HepG2 (cell line): ENCODE results near the gene CHCT1.

Experiments
- AFF4 ChIP-seq: sonication (generic); formaldehyde crosslinking; IDR thresholded peaks from 2 replicates; pipeline ENCODE4 v1.4.0; 2020; ENCODE audit warnings: missing genetic modification reagents
- ATF2 ChIP-seq: sonication (generic); formaldehyde crosslinking; IDR thresholded peaks from 2 replicates; pipeline ENCODE4 v1.4.0; 2020; ENCODE audit warnings: missing genetic modification reagents
- CHD4 ChIP-seq: fragments of 200-600 bp; sonication (generic); IDR thresholded peaks from 2 replicates; pipeline ENCODE4 v1.7.0; 2017; ENCODE audit warnings: mild to moderate bottlenecking, low read length, borderline replicate concordance
- CREB1 ChIP-seq, 2 experiments: fragments of 450-650 bp in 1 of 2; IDR thresholded peaks; 2 replicates each; pipeline ENCODE4 v1.6.1; 2016 to 2017; ENCODE audit warnings: control low read depth in 1 of 2, mild to moderate bottlenecking in 1 of 2, missing compliant biosample characterization in 1 of 2, missing genetic modification characterization in 1 of 2
- EP300 ChIP-seq, 3 experiments: sonication (generic) in 1 of 3; formaldehyde crosslinking in 1 of 3; IDR thresholded peaks; 2 replicates each; pipeline versions ENCODE4 v1.5.1 to v1.6.1; 2011 to 2020; ENCODE audit warnings: low read depth in 2 of 3, low read length in 2 of 3, borderline replicate concordance in 1 of 3, improper control_type of control experiment in 1 of 3, mild to moderate bottlenecking in 1 of 3, missing genetic modification reagents in 1 of 3, moderate library complexity in 1 of 3
- JUND ChIP-seq: sonication (generic); formaldehyde crosslinking; IDR thresholded peaks from 2 replicates; pipeline ENCODE4 v1.8.0; 2022; ENCODE audit warnings: mild to moderate bottlenecking, missing genetic modification reagents
- KDM5B ChIP-seq: sonication (generic); formaldehyde crosslinking; IDR thresholded peaks from 2 replicates; pipeline ENCODE4 v1.4.0; 2020; ENCODE audit warnings: missing genetic modification reagents, mild to moderate bottlenecking, borderline replicate concordance
- NR0B2 ChIP-seq: sonication (generic); formaldehyde crosslinking; IDR thresholded peaks from 2 replicates; pipeline ENCODE4 v1.4.0; 2020; ENCODE audit warnings: mild to moderate bottlenecking, missing genetic modification reagents
- POLR2A ChIP-seq, 2 experiments: IDR thresholded peaks; 2 replicates each; pipeline ENCODE4 v1.6.1; 2011; ENCODE audit warnings: low read depth in 2 of 2, low read length in 2 of 2, mild to moderate bottlenecking in 1 of 2, moderate library complexity in 1 of 2; ENCODE audit not compliant: insufficient read depth in 1 of 2
- SIX1 ChIP-seq: sonication (generic); formaldehyde crosslinking; IDR thresholded peaks from 2 replicates; pipeline ENCODE4 v1.4.0; 2020; ENCODE audit warnings: missing genetic modification reagents, borderline replicate concordance
- ZBTB20 ChIP-seq: sonication (generic); formaldehyde crosslinking; IDR thresholded peaks from 2 replicates; pipeline ENCODE4 v1.8.1; 2023; ENCODE audit warnings: missing genetic modification reagents, low read depth, mild to moderate bottlenecking, borderline replicate concordance
- ZNF121 ChIP-seq: sonication (generic); formaldehyde crosslinking; IDR thresholded peaks from 2 replicates; pipeline ENCODE4 v1.5.0; 2020; ENCODE audit warnings: mild to moderate bottlenecking, missing genetic modification reagents

GRCh38 chr17:60398227-60398959, 23.9 kb upstream of the CHCT1 start:
- TF ChIP-seq JUND (CRISPR knock-in tag) (no peak), SIX1 (no peak), CREB1 (IDR thresholded peaks at IDR 0.05) (no peak), CREB1 (CRISPR knock-in tag; IDR thresholded peaks at IDR 0.05) (no peak), ZBTB20 (CRISPR knock-in tag) (no peak), NR0B2 (CRISPR knock-in tag) (no peak), ATF2 (no peak), ZNF121 (CRISPR knock-in tag) (no peak), KDM5B (CRISPR knock-in tag) (no peak), CHD4 (no peak), AFF4 (CRISPR knock-in tag) (no peak), POLR2A (IDR thresholded peaks at IDR 0.05; ENCODE audit: insufficient read depth in 1 of 2, low read depth in 2 of 2, low read length in 2 of 2) (no peak), EP300 (IDR thresholded peaks at IDR 0.05; ENCODE audit: low read depth in 2 of 2, low read length in 2 of 2) (no peak), EP300 (CRISPR knock-in tag; IDR thresholded peaks at IDR 0.05; ENCODE audit: borderline replicate concordance) (no peak)
